NT2/D1 (cell line): ENCODE measurements around the gene PLCG2.

ENCODE experiments used
- SUZ12 ChIP-seq: IDR thresholded peaks from 2 replicates; pipeline ENCODE4 v1.6.1; 2011; ENCODE audit not compliant: insufficient read length, insufficient read depth; ENCODE audit errors: extremely low read depth
- YY1 ChIP-seq: IDR thresholded peaks from 2 replicates; pipeline ENCODE4 v1.6.1; 2011; ENCODE audit not compliant: insufficient read length, insufficient read depth
- ZNF274 ChIP-seq: IDR thresholded peaks from 2 replicates; pipeline ENCODE4 v1.6.1; 2011; ENCODE audit warnings: mild to moderate bottlenecking, low read depth, low read length

GRCh38 chr16:81780350-81780749, 1.3 kb downstream of the PLCG2 start:
- TF ChIP-seq YY1 (no peak), SUZ12 (no peak), ZNF274 (no peak)
